ENCODE data around the gene FIGN. TPM values are rescaled to one million over a fixed set of nuclear protein-coding genes. Genes with fewer than 3 reads are reported as not detected.

Gene FIGN
- total and polyA plus RNA-seq, 2 donors (not counting 1 experiment from before 2014, with no cell fraction given): not detected

GRCh38 chr2:163682695-163683094 lies 53.1 kb downstream of the FIGN start:
- Mint-ChIP-seq H3K9me3 (ENCODE audit: insufficient read depth) (no peaks in the 10 kb centered on the region), H3K4me3 (no peak overlapping the region), H3K27ac (no peak overlapping the region), H3K4me1 (no peaks in the 10 kb centered on the region), H3K27me3 (peaks cover 2% of the 10 kb centered on the region)
- H3K4me1 ChIP-seq (ENCODE audit: control insufficient read depth in 2 of 2, insufficient read depth in 2 of 2, low read length in 2 of 2): no peaks in the 10 kb centered on the region
- H3K27ac ChIP-seq (ENCODE audit: low read length in 2 of 2): no peak overlapping the region
- H2AFZ ChIP-seq (ENCODE audit: insufficient read depth, low read depth, low read length, poor library complexity, severe bottlenecking): no peak overlapping the region
- WGBS (ENCODE audit: insufficient coverage): no CpG with 5 or more reads among the region's 1 CpG
- intact Hi-C loops (cut with micrococcal nuclease): no loop called here
- TF ChIP-seq CTCF (IDR thresholded peaks at IDR 0.05) (no peak), EZH2 (IDR thresholded peaks at IDR 0.05; ENCODE audit: borderline replicate concordance, insufficient read depth, low read depth, low read length, poor library complexity, severe bottlenecking) (no peak)
- ATAC-seq (ENCODE audit: low read depth) (no peak), DNase-seq (no peak)
- ChIA-PET CTCF (no interaction called here), POLR2A (no interaction called here)
- no peaks in the 10 kb centered on the region for H3K36me3 ChIP-seq (replicated peaks in 1 of 2; ENCODE audit: control extremely low read depth in 1 of 2, control insufficient read depth in 1 of 2, extremely low read depth in 1 of 2, insufficient read depth in 2 of 2, low read length in 1 of 2)
- no peak overlapping the region for H3K4me2 ChIP-seq (replicated peaks; ENCODE audit: low read depth, low read length, poor library complexity, severe bottlenecking)
- no peaks in the 10 kb centered on the region for H4K20me1 ChIP-seq (ENCODE audit: control insufficient read depth, insufficient read depth, low read length, poor library complexity, severe bottlenecking)
- H3K79me2 ChIP-seq (ENCODE audit: control insufficient read depth, insufficient read depth, low read length): no peaks in the 10 kb centered on the region
- H3K4me3 ChIP-seq (ENCODE audit: control extremely low read depth in 1 of 5, extremely low read depth in 1 of 5, insufficient read depth in 1 of 5, low read depth in 2 of 5, low read length in 4 of 5): no peak overlapping the region
- no peak overlapping the region for H3K9ac ChIP-seq (ENCODE audit: low read length)
- H3K9me3 ChIP-seq (ENCODE audit: control extremely low read depth in 1 of 3, control insufficient read depth in 2 of 3, insufficient read depth in 1 of 3, low read length in 2 of 3): no peaks in the 10 kb centered on the region
- H3K27me3 ChIP-seq (replicated peaks in 1 of 4; ENCODE audit: control extremely low read depth in 1 of 4, control insufficient read depth in 3 of 4, insufficient read depth in 4 of 4, low read length in 3 of 4): no peaks in the 10 kb centered on the region

GRCh38 chr2:163681745-163682144 lies 54.1 kb downstream of the FIGN start:
- POLR2A ChIA-PET: no interaction called here
- no peak for TF ChIP-seq EZH2 (IDR thresholded peaks at IDR 0.05; ENCODE audit: borderline replicate concordance, insufficient read depth, low read depth, low read length, poor library complexity, severe bottlenecking)
- H3K27ac ChIP-seq (ENCODE audit: low read length in 2 of 2): no peak overlapping the region
- WGBS (ENCODE audit: insufficient coverage): 80% methylated on average over 1 of the region's 5 CpGs
- H3K27me3 ChIP-seq (replicated peaks in 1 of 4; ENCODE audit: control extremely low read depth in 1 of 4, control insufficient read depth in 3 of 4, insufficient read depth in 4 of 4, low read length in 3 of 4): no peaks in the 10 kb centered on the region
- ATAC-seq (ENCODE audit: low read depth): no peak
- no peak overlapping the region for H2AFZ ChIP-seq (ENCODE audit: insufficient read depth, low read depth, low read length, poor library complexity, severe bottlenecking)
- intact Hi-C loops (cut with micrococcal nuclease): no loop called here
- Mint-ChIP-seq H3K4me1 (no peaks in the 10 kb centered on the region), H3K27me3 (peaks cover 3% of the 10 kb centered on the region), H3K27ac (no peak overlapping the region), H3K9me3 (ENCODE audit: insufficient read depth) (no peaks in the 10 kb centered on the region), H3K4me3 (no peak overlapping the region)
- no peak overlapping the region for H3K9ac ChIP-seq (ENCODE audit: low read length)
- no peaks in the 10 kb centered on the region for H3K9me3 ChIP-seq (ENCODE audit: control extremely low read depth in 1 of 3, control insufficient read depth in 2 of 3, insufficient read depth in 1 of 3, low read length in 2 of 3)
- H3K4me3 ChIP-seq (ENCODE audit: control extremely low read depth in 1 of 5, extremely low read depth in 1 of 5, insufficient read depth in 1 of 5, low read depth in 2 of 5, low read length in 4 of 5): no peak overlapping the region
- H3K4me2 ChIP-seq (replicated peaks; ENCODE audit: low read depth, low read length, poor library complexity, severe bottlenecking): no peak overlapping the region
- CTCF ChIA-PET: no interaction called here
- no peaks in the 10 kb centered on the region for H3K36me3 ChIP-seq (replicated peaks in 1 of 2; ENCODE audit: control extremely low read depth in 1 of 2, control insufficient read depth in 1 of 2, extremely low read depth in 1 of 2, insufficient read depth in 2 of 2, low read length in 1 of 2)
- H3K4me1 ChIP-seq (ENCODE audit: control insufficient read depth in 2 of 2, insufficient read depth in 2 of 2, low read length in 2 of 2): no peaks in the 10 kb centered on the region
- DNase-seq: no peak
- no peaks in the 10 kb centered on the region for H4K20me1 ChIP-seq (ENCODE audit: control insufficient read depth, insufficient read depth, low read length, poor library complexity, severe bottlenecking)
- no peaks in the 10 kb centered on the region for H3K79me2 ChIP-seq (ENCODE audit: control insufficient read depth, insufficient read depth, low read length)
